HepG2 (cell line): ENCODE measurements around the gene UBE2D3. TPM values are rescaled to one million over a fixed set of nuclear protein-coding genes. Genes with fewer than 3 reads are reported as not detected.
A peak's percentile ranks its signal among the peaks of the same experiment; 100 is the strongest.

Source experiments
- AHR ChIP-seq: IDR thresholded peaks from 2 replicates; pipeline ENCODE4 v1.6.1; 2018; ENCODE audit warnings: missing genetic modification reagents, missing compliant biosample characterization
- DDIT3 ChIP-seq: sonication (generic); formaldehyde crosslinking; IDR thresholded peaks from 2 replicates; pipeline ENCODE4 v1.4.0; 2020; ENCODE audit warnings: mild to moderate bottlenecking, missing genetic modification reagents
- DRAP1 ChIP-seq: IDR thresholded peaks from 2 replicates; pipeline ENCODE4 v1.6.1; 2016; ENCODE audit warnings: missing genetic modification reagents, missing compliant biosample characterization
- HCFC1 ChIP-seq: fragments of 150-350 bp; IDR thresholded peaks from 2 replicates; pipeline ENCODE4 v1.6.1; 2014; ENCODE audit warnings: low read depth, low read length
- HMGXB3 ChIP-seq: sonication (generic); formaldehyde crosslinking; IDR thresholded peaks from 2 replicates; pipeline ENCODE4 v1.4.0; 2020; ENCODE audit warnings: missing genetic modification reagents, borderline replicate concordance
- IRX3 ChIP-seq: sonication (generic); formaldehyde crosslinking; IDR thresholded peaks from 2 replicates; pipeline ENCODE4 v1.8.1; 2023; ENCODE audit warnings: mild to moderate bottlenecking, low read depth, missing genetic modification reagents, borderline replicate concordance
- MXD3 ChIP-seq: IDR thresholded peaks from 2 replicates; pipeline ENCODE4 v1.6.1; 2016; ENCODE audit warnings: mild to moderate bottlenecking, missing biosample characterization, missing genetic modification reagents
- NFE2 ChIP-seq: sonication (generic); formaldehyde crosslinking; IDR thresholded peaks from 2 replicates; pipeline ENCODE4 v1.4.0; 2020; ENCODE audit warnings: missing genetic modification reagents
- SALL1 ChIP-seq: sonication (generic); formaldehyde crosslinking; IDR thresholded peaks from 2 replicates; pipeline ENCODE4 v1.8.0; 2022; ENCODE audit warnings: mild to moderate bottlenecking, missing genetic modification reagents
- SRSF1 ChIP-seq: fragments of 200-400 bp; formaldehyde crosslinking; optimal IDR thresholded peaks from 2 replicates; pipeline ENCODE3; 2017; ENCODE audit warnings: mild to moderate bottlenecking, low read depth, low read length, moderate library complexity
- SRSF9 ChIP-seq: fragments of 200-400 bp; formaldehyde crosslinking; IDR thresholded peaks from 2 replicates; pipeline ENCODE4 v1.6.1; 2018; ENCODE audit warnings: borderline replicate concordance, mild to moderate bottlenecking, low read depth, low read length; ENCODE audit not compliant: insufficient read depth, poor library complexity, severe bottlenecking
- TFE3 ChIP-seq: IDR thresholded peaks from 2 replicates; pipeline ENCODE4 v1.6.1; 2016
- TRAFD1 ChIP-seq: sonication (generic); formaldehyde crosslinking; IDR thresholded peaks from 2 replicates; pipeline ENCODE4 v1.5.1; 2020; ENCODE audit warnings: missing genetic modification reagents, mild to moderate bottlenecking, borderline replicate concordance
- ZNF33B ChIP-seq: sonication (generic); formaldehyde crosslinking; IDR thresholded peaks from 2 replicates; pipeline ENCODE4 v1.5.1; 2020; ENCODE audit warnings: mild to moderate bottlenecking, missing genetic modification reagents
- ZNF619 ChIP-seq: sonication (generic); formaldehyde crosslinking; IDR thresholded peaks from 2 replicates; pipeline ENCODE4 v1.4.0; 2020; ENCODE audit warnings: mild to moderate bottlenecking, missing genetic modification reagents
- ZNF709 ChIP-seq: sonication (generic); formaldehyde crosslinking; IDR thresholded peaks from 2 replicates; pipeline ENCODE4 v1.5.0; 2020; ENCODE audit warnings: mild to moderate bottlenecking, missing genetic modification reagents
- polyA plus RNA-seq, 8 experiments: library from polyadenylated mRNA; depleted of rRNA in 3 of 8; stranded (reverse) in 7 of 8; unstranded in 1 of 8; fragments of >200 nt; fragmentation: Illumina TruSeq in 4 of 8; extraction: Trizol in 4 of 8; gene quantifications; 2 replicates each; pipeline versions ENCODE4 v1.2.1 to v1.2.3, GENCODE V29; 2011 to 2016; ENCODE audit warnings: low read depth in 4 of 8, missing spikeins in 1 of 8, mixed read lengths in 1 of 8; ENCODE audit not compliant: insufficient read depth in 1 of 8
- total RNA-seq, 5 experiments: library from RNA; depleted of rRNA; stranded (reverse); fragments of >200 nt; fragmentation: Illumina TruSeq; extraction: Trizol; gene quantifications; 2 replicates each; pipeline ENCODE4 v1.2.3, GENCODE V29; 2016; ENCODE audit warnings: low read depth in 1 of 5

Gene UBE2D3
- total and polyA plus RNA-seq, 2 of the 13 experiments (the other 11 are each of a cell fraction or from before 2014, with no cell fraction given) = 224 to 293 TPM

GRCh38 chr4:102827674-102828496 lies 534 bp upstream of the UBE2D3 start (continued):
- peak; percentile 68; the same call in 1 of the 2 replicates for TF ChIP-seq HMGXB3 (CRISPR knock-in tag)
- no peak; the same call in 1 of the 2 replicates for TF ChIP-seq TFE3 (CRISPR knock-in tag)
- no peak for TF ChIP-seq DDIT3 (CRISPR knock-in tag)
- TF ChIP-seq SRSF1 = peak; percentile 69
- no peak for TF ChIP-seq SRSF9
- TF ChIP-seq HCFC1 = 0 out of 2 replicates have a peak, but pooled peaks have one; percentile 30
- no peak for TF ChIP-seq MXD3 (CRISPR knock-in tag)
- TF ChIP-seq ZNF33B (CRISPR knock-in tag) = no peak; the same call in 1 of the 2 replicates
- no peak; the same call in 1 of the 2 replicates for TF ChIP-seq AHR (CRISPR knock-in tag)
- TF ChIP-seq ZNF709 (CRISPR knock-in tag) = peak; percentile 71; the same call in 1 of the 2 replicates
- TF ChIP-seq SALL1 (CRISPR knock-in tag) = peak; percentile 82
- TF ChIP-seq IRX3 = no peak
- TF ChIP-seq ZNF619 = 0 out of 2 replicates have a peak, but pooled peaks have one; percentile 45
- TF ChIP-seq TRAFD1 (CRISPR knock-in tag) = no peak
- TF ChIP-seq NFE2 (CRISPR knock-in tag) = no peak
- peak; percentile 73 for TF ChIP-seq DRAP1
